HG03108 (cell line): ENCODE measurements around the gene TSR3.
A peak's percentile ranks its signal among the peaks of the same experiment; 100 is the strongest.

Experiments
- ATAC-seq: cut with Tn5 transposase; IDR thresholded peaks from one replicate; pipeline ENCODE4 v1.9.1; 2021; ENCODE audit warnings: moderate library complexity; ENCODE audit not compliant: unreplicated experiment

Gene TSR3

GRCh38 chr16:1351582-1352362, at the start of gene TSR3, which contains the start of gene GNPTG:
Gene TSR3 (minus strand): TSS chr16:1351878. CDS start chr16:1351804, 74 bp downstream.
Gene GNPTG (plus strand): TSS chr16:1351931. CDS start chr16:1351966, 35 bp downstream.
- ATAC-seq: peak; percentile 69

DNA sequence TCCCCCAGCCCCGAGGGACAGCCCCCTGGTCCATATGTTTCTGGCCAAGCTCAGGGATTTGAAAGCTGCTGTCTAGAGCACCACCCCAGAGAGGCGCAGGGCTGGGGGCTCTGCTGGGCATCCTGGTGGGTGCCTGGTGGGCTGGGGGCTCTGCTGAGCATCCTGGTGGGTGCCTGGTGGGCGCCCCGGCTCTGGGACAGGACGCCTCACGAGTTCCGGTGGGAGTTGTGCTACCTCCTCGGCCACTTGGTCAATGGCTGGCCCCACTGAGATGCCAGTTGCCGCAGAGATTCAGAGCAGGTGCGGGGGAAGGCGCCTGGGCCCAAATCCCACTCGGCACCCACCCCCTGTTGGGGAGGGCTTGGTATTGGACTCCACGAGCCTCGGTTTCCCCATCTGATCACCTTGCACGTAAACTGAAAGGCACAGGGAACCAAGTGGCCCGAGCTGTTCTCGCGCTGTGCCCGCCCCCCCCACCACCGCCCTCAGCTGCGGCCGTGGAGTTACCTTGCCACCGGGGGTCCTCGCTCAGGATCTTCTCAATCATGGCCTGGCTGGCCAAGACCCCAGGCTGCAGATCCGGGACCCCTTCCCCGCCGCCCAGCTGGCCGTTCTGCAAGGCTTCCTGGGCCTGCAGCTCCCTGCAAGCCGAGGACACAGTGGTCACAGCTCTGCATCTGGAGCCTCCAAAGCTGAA, 49.5 kb upstream of the TSR3 start:
- ATAC-seq: no peak

DNA sequence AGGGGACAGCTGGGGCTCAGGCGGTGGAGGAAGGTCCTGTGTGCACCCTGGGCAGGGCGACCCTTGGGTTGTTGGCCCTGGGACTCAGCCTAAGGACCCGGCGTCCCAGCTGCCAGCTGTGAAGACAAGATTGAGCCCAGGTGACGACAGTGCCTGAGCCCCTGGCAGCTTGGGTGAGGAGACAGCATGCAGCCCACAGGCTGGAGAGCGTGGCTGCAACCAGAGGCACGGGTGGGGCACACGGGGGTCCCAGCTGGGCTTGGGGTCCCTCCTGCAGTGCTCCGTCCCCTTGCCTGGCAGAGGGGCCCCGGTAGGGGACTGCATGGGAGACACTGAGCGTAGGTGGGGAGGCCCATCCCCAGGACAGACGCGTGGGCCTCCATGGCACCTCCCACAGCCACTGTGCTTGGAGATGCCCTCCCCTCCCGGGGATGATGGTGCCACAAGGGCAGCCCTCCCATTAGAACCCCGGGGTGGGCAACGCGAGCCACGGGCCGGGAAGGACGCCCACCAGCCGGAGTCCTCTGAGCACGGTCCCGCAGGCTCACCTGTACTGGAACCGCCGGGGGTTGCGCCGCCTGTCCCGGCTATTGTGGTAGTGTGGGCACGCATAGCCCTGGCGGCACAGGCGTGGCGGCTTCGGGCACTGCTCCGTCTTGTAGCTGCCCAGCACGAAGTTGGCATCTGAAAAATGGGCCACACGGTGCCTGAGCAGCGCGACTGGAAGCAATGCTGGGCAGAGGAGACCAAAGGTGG, 47.3 kb upstream of the TSR3 start:
- ATAC-seq: no peak

DNA sequence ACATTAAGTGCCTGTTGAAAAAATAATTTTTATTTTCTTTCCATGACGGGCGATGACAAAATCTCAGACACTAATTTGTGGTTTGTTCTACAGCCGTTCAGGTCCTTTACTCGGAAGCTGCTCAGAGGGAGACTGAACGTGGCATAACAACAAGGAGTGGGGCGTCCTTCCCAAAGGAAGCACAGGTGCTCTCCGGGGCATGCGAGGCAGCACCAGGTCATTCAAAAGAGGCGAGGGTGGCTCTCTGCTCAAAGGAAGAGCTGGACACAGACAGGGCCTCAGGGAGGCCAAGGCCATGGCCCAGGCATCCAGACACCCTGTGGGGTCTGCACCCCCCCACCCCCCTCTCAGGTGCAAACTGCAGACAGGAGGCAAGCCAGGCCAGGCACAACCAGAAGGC, 46.7 kb upstream of the TSR3 start:
- no peak for ATAC-seq

- ATAC-seq: no peak
Measured at GRCh38 chr16:1397779-1398178, 46.1 kb upstream of the TSR3 start.

- no peak for ATAC-seq
Measured at GRCh38 chr16:1395444-1396031, 43.9 kb upstream of the TSR3 start.

DNA sequence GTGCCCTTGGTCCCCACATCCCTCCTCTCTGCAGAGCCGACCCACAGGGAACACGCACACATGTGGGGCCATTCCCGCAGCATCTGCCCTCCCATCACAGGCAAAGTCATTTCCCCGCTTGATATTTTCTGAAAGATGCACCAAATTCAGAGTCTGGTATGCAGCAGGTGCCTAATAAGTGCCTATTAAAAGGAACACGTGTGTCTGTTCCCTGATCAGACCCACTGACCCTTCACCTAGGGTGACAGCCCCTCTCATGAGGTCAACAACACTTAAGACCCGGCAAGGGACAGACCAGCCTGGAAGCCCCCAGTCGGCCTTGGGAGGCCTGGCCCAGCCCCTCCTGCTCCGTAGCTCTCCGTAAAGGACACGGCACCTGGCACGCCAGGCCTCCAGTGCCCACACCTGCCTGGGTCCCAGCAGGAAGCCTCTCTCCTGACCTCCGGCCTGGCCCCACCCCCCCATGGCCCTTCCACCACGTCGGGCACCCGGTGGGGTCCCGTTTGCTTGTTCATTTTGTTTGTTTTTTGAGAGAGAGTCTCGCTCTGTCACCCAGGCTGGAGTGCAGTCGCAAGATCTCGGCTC, 42.8 kb upstream of the TSR3 start:
- ATAC-seq: no peak

GRCh38 chr16:1393613-1394176, 42.0 kb upstream of the TSR3 start:
- no peak for ATAC-seq

DNA sequence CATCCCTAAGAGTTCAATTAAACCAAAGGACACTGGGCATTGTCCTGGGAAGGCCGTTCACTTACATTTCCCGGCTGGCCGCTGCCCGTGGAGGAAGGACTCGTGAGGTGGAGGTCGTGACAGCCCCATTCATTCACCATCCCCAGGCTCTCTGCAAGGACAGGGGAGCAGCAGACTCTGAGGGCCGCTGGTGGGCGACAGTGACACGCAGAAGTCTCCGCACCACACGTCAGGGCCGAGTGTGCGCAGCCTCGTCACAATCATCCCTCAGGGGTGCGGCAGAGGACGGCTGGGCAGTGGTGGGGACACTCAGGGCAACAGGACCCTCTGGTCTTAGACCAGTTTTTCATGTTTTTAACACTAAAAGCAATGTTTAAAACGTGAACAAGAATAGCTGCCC, 41.1 kb upstream of the TSR3 start:
- no peak for ATAC-seq

GRCh38 chr16:1390239-1390779, 38.6 kb upstream of the TSR3 start:
- ATAC-seq: no peak

DNA sequence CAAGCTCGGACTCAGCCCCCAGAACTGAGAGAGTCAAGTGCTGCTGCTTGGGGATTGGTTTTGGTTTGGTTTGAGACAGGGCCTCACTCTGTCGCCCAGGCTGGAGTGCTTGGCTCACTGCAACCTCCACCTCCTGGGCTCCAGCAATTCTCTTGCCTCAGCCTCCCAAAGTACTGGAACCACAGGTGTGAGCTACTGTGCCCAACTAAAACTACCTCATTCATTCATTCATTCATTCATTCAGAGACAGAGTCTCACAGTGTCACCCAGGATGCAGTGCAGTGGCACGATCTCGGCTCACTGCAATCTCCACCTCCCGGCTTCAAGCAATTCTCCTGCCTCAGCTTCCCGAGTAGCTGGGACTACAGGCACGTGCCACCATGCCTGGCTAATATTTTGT, 38.1 kb upstream of the TSR3 start:
- no peak for ATAC-seq

DNA sequence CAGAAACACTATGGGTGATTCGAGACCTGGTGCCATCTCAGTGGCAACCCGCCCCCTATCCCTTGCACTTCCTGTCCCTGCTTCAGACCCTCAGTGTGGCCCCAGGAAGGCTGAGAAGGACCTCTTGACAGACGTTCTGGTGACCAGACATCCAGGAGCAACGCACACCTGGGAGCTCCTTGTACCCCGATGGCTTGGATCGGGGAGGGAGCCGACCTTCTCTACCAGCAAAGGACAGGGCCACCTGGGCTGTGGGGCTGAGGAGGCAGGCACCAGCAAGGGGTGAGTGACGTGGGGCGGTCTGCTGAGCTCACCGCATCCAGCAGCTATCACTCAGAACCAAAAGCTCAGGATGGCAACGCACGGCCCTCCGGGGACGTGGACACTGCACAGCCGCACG, 35.7 kb upstream of the TSR3 start:
- no peak for ATAC-seq

- ATAC-seq: no peak
Measured at GRCh38 chr16:1385232-1385631, 33.6 kb upstream of the TSR3 start.

DNA sequence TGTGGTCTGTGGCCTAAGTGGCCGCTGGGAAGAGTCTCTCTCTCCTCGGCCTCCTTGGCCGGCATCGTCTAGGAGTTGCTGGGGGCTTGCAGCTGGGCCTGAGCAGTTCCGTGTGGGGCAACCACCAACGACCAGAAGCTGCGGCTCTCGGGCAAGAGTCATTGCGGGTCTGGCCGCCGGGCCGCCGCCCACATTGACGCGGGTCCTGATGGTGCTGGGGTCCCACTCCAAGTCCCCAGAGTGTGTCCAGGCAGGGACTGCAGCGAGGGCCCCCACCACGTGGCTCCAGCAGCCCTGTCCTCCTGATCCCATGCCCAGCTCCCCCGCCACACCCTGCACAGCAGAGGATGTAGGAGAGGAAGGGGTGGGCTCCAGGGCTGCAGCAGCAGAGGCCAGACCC, 31.9 kb upstream of the TSR3 start:
- ATAC-seq: no peak

DNA sequence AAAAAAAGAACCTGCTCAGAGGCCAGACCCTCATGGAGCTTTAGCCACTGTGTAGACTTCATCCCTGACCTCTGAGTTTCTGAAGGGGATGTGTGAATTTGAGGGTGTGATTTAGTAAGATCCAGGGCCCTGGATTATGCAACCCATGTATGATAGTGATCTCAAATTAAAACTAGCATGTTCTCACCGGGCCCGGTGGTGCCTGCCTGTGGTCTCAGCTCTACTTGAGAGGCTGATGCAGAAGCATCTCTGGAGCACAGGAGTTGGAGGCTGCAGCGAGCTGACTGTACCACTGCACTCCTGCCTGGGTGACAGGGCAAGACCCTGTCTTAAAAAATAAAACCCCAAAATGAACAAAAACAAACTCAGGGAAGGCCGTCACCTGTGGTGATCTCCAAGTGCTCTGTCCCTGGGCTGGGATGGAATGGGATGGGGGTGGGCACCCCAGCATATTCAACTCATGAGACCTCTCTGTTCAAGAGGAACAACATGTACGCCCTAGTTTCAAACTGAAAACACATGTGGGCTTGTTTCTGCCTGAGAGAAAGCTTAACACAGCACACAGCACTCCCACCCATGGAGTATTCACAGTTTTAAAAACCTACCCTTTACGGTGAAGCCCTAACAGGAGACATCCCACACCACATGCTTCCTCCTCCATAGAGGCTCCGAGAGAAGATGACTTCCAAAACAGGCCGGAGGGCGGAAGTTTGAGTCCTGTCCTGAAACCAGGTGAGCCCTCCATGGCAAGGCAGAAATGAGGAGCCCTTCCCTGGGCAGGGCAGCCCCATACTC, 30.1 kb upstream of the TSR3 start:
- ATAC-seq: no peak

GRCh38 chr16:1380195-1380594, 28.5 kb upstream of the TSR3 start:
- ATAC-seq: no peak

- ATAC-seq: peak; percentile 39
Measured at GRCh38 chr16:1379304-1380076, 27.8 kb upstream of the TSR3 start.

DNA sequence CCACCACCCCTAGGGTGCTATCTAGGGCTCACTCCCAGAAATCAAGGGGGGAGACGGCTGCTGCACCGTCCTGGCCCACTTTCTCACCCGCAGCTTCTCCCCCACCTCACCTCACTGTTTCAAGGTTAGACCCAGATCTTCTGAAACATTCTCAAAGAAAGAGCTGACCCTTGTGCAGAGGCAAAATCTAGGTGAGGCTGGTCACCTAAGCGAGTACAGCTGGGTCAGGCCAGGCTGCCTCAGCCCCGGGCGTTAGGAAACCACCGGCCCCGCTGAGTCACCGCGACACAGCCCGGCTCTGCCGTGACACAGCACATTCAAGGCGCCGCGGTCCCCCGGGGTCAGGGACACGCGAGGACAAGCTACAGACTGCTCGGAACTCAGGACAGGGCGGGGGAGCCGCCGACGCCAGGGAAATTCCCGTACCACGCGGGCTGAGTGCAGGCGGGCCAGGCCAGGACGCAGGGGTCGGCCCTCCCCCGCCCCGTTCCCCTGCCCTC, 27.2 kb upstream of the TSR3 start:
- ATAC-seq: peak; percentile 32
